GM12801 (cell line): Measurements from ENCODE around the gene PDZD7.

Experiments
- CTCF ChIP-seq: IDR thresholded peaks from one replicate; pipeline ENCODE4 v1.5.1; 2011; ENCODE audit warnings: control low read depth; ENCODE audit not compliant: insufficient read length; ENCODE audit errors: extremely low read depth

PDZD7 gene

GRCh38 chr10:100997360-100998182 is 33.4 kb downstream of the PDZD7 start:
- no peak for TF ChIP-seq CTCF

GRCh38 chr10:100996678-100997359 is 34.1 kb downstream of the PDZD7 start:
- no peak for TF ChIP-seq CTCF

- no peak for TF ChIP-seq CTCF
Observed at GRCh38 chr10:100995181-100995580, 35.7 kb downstream of the PDZD7 start.

GRCh38 chr10:100993986-100994708 is 36.8 kb downstream of the PDZD7 start:
- no peak for TF ChIP-seq CTCF

GRCh38 chr10:100989088-100989487 is 41.8 kb downstream of the PDZD7 start:
- TF ChIP-seq CTCF, result no peak

GRCh38 chr10:100988166-100988565 is 42.8 kb downstream of the PDZD7 start:
- no peak for TF ChIP-seq CTCF

GRCh38 chr10:100987685-100988049 is 43.3 kb downstream of the PDZD7 start:
- no peak for TF ChIP-seq CTCF
